Stimulated activated CD4-positive, alpha-beta T cell treated with anti-CD3 and anti-CD28 coated beads, Interleukin-1b, Interleukin-23, amount 100 ng/mL, for 48 hours (primary cell): ENCODE data around the gene B4GALNT2.

ENCODE experiments used
- DNase-seq: peaks from one replicate; pipeline ENCODE4 v3.0.0-alpha.2; 2020

The B4GALNT2 gene

GRCh38 chr17:49216482-49216881 lies 83.9 kb downstream of the B4GALNT2 start:
- DNase-seq: no peak

DNA sequence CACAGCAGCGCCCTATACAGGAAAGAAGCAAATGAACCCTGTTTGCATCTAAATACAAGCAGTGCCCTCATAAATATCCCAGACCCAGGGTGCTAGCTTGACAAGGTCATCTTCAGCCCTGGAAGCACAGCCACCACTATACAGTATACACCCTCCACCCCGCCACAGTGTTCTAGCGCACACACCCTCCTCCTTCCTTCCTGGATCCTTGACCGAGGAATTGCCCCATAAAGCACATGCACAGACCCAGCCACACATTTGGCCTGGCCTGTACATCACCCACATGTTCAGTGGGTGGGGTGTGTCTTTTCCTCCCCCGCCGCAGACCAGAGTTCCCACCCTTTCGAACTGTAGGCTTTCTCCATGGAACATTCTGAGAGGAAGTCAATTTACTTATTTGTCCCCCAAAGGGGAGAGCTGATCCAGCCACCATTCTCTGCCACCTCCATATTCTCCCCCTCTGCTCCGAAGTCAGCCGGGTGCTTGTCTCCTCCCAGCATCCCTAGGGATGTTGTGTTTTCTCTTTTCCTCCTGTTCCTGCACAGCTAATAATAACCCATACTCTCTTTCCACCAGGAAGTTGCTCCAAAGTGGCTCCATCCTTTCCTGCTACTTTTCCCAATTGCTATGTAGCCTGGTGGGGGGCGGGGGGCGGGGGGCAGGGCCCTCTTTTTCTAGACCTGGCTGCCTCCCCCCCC lies 84.5 kb downstream of the B4GALNT2 start:
- DNase-seq: no peak

DNA sequence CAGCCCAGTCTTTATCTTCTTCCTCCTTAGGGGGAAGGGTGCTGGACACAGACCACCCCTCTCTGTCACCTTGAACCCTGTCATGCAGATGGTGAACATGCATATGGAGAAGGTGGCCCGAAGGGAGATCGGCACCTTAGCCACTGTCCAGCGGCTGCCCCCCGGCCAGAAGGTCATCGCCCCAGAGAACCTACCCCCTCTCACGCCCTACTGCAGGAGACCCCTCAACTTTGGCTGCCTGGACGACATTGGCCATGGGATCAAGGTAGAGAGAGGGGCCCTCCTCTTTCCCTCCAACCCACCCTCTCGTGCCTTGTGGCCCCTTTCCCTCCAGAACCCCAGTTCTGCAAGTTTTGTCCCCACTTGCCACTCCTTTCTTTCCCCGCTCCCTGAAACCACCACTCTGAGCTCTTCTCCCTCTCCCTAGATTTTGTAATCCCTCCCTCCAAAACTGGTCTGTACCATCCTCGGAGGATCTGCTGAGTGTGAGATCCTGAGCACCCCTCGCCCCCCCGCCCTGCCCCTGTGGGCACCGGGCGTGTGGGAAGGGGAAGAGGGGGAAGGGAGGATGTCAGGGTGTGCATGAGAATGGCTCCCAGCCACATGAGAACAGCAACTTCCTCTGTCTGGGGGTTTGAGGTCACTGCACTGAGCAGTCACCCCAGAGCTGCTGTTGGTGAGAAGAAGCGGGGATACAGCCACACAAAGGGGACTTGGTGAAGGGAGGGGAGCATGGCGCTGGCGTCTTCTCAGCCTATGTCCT lies 85.3 kb downstream of the B4GALNT2 start:
- peak; percentile 38 for DNase-seq

GRCh38 chr17:49218941-49219913 lies 86.7 kb downstream of the B4GALNT2 start:
- DNase-seq: no peak

DNA sequence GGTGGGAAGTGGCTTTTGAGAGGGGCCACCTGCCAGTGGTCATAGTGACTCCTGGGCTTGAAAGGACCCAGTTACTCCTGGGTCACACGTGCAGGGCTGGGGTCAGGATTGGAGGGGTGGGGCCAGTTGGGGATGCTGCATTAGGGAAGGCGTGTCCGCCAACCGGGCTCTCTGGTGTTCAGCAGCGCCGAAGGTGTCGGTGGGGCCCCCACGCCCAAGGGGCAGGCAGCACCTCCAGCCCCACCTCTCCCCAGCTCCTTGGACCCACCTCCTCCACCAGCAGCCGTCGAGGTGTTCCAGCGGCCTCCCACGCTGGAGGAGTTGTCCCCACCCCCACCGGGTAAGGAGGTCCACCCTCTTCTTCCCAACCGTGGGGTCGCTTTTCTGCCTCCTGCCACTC lies 87.4 kb downstream of the B4GALNT2 start:
- no peak for DNase-seq

GRCh38 chr17:49223168-49223516 lies 90.6 kb downstream of the B4GALNT2 start:
- DNase-seq: no peak

DNA sequence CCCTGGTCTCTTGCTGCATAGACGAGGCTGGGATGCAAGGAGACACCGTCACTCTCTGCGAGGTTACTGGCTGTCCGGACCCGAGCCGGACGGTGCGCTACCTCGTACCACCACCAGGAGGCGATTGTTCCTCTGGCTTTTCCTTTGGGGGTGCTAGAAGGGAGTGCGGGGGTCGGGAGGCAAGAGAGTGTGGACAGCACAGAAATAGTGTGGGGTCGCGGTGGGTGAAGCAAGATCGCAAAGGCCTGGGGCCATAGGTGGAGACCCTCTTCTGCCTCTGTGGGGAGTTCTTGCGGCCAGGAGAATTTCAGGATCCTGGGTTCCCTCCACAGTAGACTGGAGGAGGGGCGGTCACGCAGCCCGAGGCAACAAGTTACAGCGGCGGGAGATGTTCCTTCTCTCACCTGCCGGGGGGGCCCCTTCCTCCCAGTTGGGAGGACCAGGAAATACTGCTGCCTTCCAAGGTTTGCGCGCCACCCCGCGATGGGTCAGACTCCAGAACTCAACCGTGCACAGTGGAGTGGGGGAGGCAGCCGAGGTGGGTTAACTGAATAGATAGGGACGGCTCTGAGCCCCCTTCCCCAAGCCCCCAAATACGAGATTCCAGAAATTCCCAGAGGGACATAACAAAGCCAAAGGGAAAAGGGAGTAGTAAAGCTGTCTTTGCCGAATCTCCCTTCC lies 91.1 kb downstream of the B4GALNT2 start:
- DNase-seq: peak; percentile 61

GRCh38 chr17:49224198-49224996 lies 91.8 kb downstream of the B4GALNT2 start:
- peak; percentile 38 for DNase-seq

GRCh38 chr17:49224997-49225337 lies 92.4 kb downstream of the B4GALNT2 start:
- no peak for DNase-seq

DNA sequence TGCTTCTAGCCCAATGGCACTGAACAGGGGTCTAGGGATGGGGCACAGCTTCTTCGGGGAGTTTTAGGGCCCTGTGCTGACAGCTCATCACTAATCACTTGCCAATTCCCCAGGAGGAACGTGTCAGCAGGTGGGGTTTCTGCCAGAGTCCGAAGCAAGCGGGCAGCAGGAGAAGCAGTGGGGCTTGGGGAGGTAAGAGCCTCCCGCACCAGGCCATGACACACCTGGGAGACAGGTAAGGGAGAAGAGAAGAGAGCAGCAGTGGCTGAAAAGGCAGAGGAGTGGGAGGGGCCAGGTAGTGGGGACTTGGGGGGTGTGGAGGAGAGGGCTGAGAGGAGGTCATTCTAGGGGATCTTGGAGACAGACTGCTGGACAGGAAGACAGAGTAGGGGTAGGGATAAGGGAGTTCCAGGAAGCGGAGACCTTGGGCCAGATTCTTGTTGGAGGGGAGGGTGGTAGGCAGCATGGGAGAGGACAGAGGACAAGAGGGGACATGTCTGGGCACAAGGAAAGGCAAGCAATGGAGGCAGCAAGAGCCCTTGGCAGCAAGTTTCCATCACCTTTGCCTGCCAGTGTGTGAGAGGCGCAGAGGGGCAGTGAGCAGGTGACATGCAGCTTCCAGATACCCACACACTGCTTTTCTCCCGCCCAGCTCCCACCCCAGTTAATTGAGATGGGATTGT lies 93.1 kb downstream of the B4GALNT2 start:
- DNase-seq: no peak
